AG04450 (cell line): ENCODE data around the gene EIF2S2. TPM values are rescaled to one million over a fixed set of nuclear protein-coding genes. Genes with fewer than 3 reads are reported as not detected.

Source experiments
- CTCF ChIA-PET: fragments of 300-600, 350-600 bp; formaldehyde crosslinking; extraction: SDS; loops from one replicate; lab custom pipeline; 2022; ENCODE audit warnings: antibody characterized with exemption, inconsistent platforms; lab: Charles Lee
- POLR2A ChIA-PET: fragments of 350-600 bp; formaldehyde crosslinking; extraction: SDS; loops from one replicate; lab custom pipeline; 2021; ENCODE audit warnings: antibody characterized with exemption, inconsistent platforms; lab: Yijun Ruan, JAX
- DNase-seq: peaks from one replicate; pipeline ENCODE4 v3.0.0-alpha.2; 2011; ENCODE audit warnings: low read depth, low spot score
- H3K27ac ChIP-seq: one replicate; pipeline ENCODE4 v1.5.1; 2012; ENCODE audit warnings: low read depth, low read length, control low read depth
- H3K27me3 ChIP-seq: one replicate; pipeline ENCODE4 v1.6.0; 2012; ENCODE audit warnings: low read length; ENCODE audit not compliant: control insufficient read depth, insufficient read depth
- H3K4me3 ChIP-seq: 2 replicates; pipeline ENCODE4 v1.5.1; 2011; ENCODE audit warnings: mild to moderate bottlenecking, low read depth, low read length, control low read depth
- H3K9me3 ChIP-seq: 2 replicates; pipeline ENCODE4 v1.5.1; 2012; ENCODE audit warnings: low read length; ENCODE audit not compliant: control insufficient read depth, insufficient read depth
- CTCF ChIP-seq: IDR thresholded peaks from 2 replicates; pipeline ENCODE4 v1.5.1; 2011; ENCODE audit warnings: low read depth, low read length, control low read depth, inconsistent platforms
- polyA plus RNA-seq: library from polyadenylated mRNA; depleted of rRNA; stranded (reverse); fragments of >200 nt; gene quantifications from 2 replicates; pipeline ENCODE4 v1.2.3, GENCODE V29; 2011

Gene EIF2S2
- polyA plus RNA-seq, 1 experiment: 161 TPM

- Histone ChIP-seq H3K4me3 (no peak overlapping the region), H3K9me3 (no peaks in the 10 kb centered on the region), H3K27ac (no peak overlapping the region), H3K27me3 (no peaks in the 10 kb centered on the region)
- POLR2A ChIA-PET: interaction anchor here (0.6 to 1.4 kb wide), 2 partner anchors 13 to 16 kb away, joined by 4 to 5 read pairs; no protein-coding TSS in a partner anchor
- DNase-seq: no peak
- CTCF ChIA-PET: interaction anchor here (0.6 to 4.6 kb wide), 16 partner anchors 10 to 277 kb away, joined by 3 to 84 read pairs (median 3); no protein-coding TSS in a partner anchor
- no peak for TF ChIP-seq CTCF
These were observed 42.0 kb downstream of the EIF2S2 start for GRCh38 chr20:34070079-34070439.

GRCh38 chr20:34069341-34070078 lies 42.5 kb downstream of the EIF2S2 start:
- peak; percentile 69 for DNase-seq
- H3K27ac ChIP-seq: no peak overlapping the region
- POLR2A ChIA-PET: interaction anchor here (0.6 to 1.4 kb wide), 3 partner anchors 14 to 68 kb away, joined by 3 to 5 read pairs (median 4); no protein-coding TSS in a partner anchor
- no peak overlapping the region for H3K4me3 ChIP-seq
- H3K9me3 ChIP-seq: no peaks in the 10 kb centered on the region
- CTCF ChIA-PET: interaction anchor here (0.9 to 4.6 kb wide), 14 partner anchors 9 to 277 kb away, joined by 3 to 84 read pairs (median 4); no protein-coding TSS in a partner anchor
- no peaks in the 10 kb centered on the region for H3K27me3 ChIP-seq
- TF ChIP-seq CTCF: peak; percentile 92

DNA sequence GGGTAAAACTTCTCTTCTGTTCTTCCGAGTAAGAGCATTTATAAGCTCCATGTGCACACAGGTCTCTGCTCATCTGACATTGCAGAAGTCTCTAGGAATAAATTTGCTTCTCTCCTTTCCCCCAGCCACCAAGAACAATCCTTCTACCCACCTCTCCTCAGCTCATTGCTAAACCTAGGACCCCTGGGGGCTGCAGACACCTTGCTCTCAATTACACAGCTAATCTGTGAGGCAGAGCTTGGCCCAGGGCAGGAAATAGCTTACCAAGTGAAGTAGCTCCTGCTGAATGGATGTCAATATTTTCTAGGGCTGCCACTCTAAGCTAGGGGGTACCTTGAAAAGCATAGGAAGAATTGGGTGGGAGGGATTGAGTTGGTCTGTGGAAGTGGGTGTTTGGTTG lies 44.0 kb downstream of the EIF2S2 start:
- no peak overlapping the region for H3K4me3 ChIP-seq
- ChIA-PET CTCF (interaction anchor here (0.5 to 4.6 kb wide), 9 partner anchors 10 to 276 kb away, joined by 3 to 84 read pairs (median 5); no protein-coding TSS in a partner anchor), POLR2A (interaction anchor here (1.2 kb wide), 1 partner anchor 74 kb away, joined by 5 read pairs; the partner anchor contains the start of gene RALY)
- H3K9me3 ChIP-seq: no peaks in the 10 kb centered on the region
- no peak for TF ChIP-seq CTCF
- H3K27me3 ChIP-seq: no peaks in the 10 kb centered on the region
- no peak overlapping the region for H3K27ac ChIP-seq
- no peak for DNase-seq

DNA sequence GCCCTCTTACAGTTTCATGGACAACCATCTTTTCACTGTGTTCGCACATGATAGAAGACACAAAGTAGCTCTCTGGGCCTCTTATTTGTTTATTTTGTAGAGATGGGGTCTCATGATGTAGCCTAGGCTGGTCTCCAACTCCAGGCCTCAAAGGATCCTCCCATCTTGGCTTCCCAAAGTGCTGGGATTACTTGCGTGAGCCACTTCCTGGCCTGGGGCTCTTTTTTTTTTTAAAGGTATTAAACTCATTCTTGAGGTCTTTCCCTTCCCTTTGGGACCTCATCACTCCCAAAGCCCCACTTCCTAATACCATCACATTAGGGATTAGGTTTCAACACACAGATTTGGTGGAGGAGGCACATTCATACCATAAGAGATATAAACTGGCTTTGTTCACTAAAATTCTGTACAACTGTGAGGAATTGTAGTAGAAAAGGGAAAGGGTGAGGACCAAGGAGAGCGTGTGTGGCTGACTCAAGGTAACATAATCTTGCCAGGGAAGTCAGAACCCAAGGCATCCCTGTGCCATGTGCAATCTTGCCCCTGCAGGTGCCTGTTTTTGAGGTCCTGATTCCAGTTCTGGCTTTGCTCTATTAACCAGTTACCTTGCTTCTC lies 45.5 kb downstream of the EIF2S2 start:
- no peak for DNase-seq
- H3K4me3 ChIP-seq: no peak overlapping the region
- ChIA-PET CTCF (no interaction called here), POLR2A (no interaction called here)
- no peaks in the 10 kb centered on the region for H3K27me3 ChIP-seq
- no peak overlapping the region for H3K27ac ChIP-seq
- TF ChIP-seq CTCF: no peak
- no peaks in the 10 kb centered on the region for H3K9me3 ChIP-seq
